Stomach (tissue), 9 donors: ENCODE measurements around the gene SMURF1. TPM values are rescaled to one million over a fixed set of nuclear protein-coding genes. Genes with fewer than 3 reads are reported as not detected.

Source experiments
- DNase-seq, 2 donors: peaks; one replicate each; pipeline versions ENCODE4 v3.0.0 to v3.0.0-alpha.2; 2013 to 2019
- H3K27ac ChIP-seq, 5 donors: fragments of 200-600 bp in 4 of 5; sonication (generic) in 4 of 5; one replicate each; pipeline ENCODE4 v1.5.1; 2013 to 2019; ENCODE audit warnings: mild to moderate bottlenecking in 1 of 5, moderate library complexity in 1 of 5
- H3K27me3 ChIP-seq, 3 donors: fragments of 200-600 bp; sonication (generic); one replicate each; pipeline ENCODE4 v1.5.1; 2017 to 2019; ENCODE audit warnings: mixed run types in 1 of 3
- H3K36me3 ChIP-seq, 4 donors: fragments of 200-600 bp; sonication (generic); 1 replicate in 3 of 4; 2 replicates in 1 of 4; pipeline ENCODE4 v1.5.1; 2016 to 2019
- H3K4me1 ChIP-seq, 4 donors: fragments of 200-600 bp; sonication (generic); one replicate each; pipeline ENCODE4 v1.5.1; 2016 to 2019
- H3K4me3 ChIP-seq, 4 donors: fragments of 200-600 bp; sonication (generic) in 3 of 4; one replicate each; pipeline ENCODE4 v1.5.1; 2016 to 2019; ENCODE audit warnings: mild to moderate bottlenecking in 1 of 4
- H3K9me3 ChIP-seq, 4 donors: fragments of 200-600 bp; sonication (generic); one replicate each; pipeline ENCODE4 v1.5.1; 2016 to 2019
- EP300 ChIP-seq: sonication (generic); formaldehyde crosslinking; IDR thresholded peaks from one replicate; pipeline ENCODE4 v1.6.1; 2017; ENCODE audit warnings: antibody characterized with exemption
- POLR2A ChIP-seq, 4 donors: fragments of 450-650 bp; IDR thresholded peaks; one replicate each; pipeline ENCODE4 v1.6.1; 2016; ENCODE audit warnings: antibody characterized with exemption in 4 of 4, control low read depth in 2 of 4, mild to moderate bottlenecking in 1 of 4, moderate library complexity in 1 of 4
- POLR2AphosphoS5 ChIP-seq, 3 donors: sonication (generic); formaldehyde crosslinking; IDR thresholded peaks; one replicate each; pipeline ENCODE4 v1.6.1; 2016; ENCODE audit warnings: antibody characterized with exemption in 3 of 3
- WGBS, 5 donors: extraction: QIAGEN DNeasy Blood & Tissue Kit in 3 of 5; methylation state at CpG; one replicate each; pipeline versions ENCODE4 v1.1.5 to v1.1.7; 2013 to 2018; 5-methylcytosine and 5-hydroxymethylcytosine counted together
- intact Hi-C: fragments of 100-400 bp; cut with DNase I; formaldehyde crosslinking; loops from one replicate; pipeline ENCODE4 v1.15.1; 2023; ENCODE audit warnings: low total_unique reads
- polyA plus RNA-seq, 3 donors: library from polyadenylated mRNA; stranded (reverse); fragments of 200-250 nt; gene quantifications; one replicate each; pipeline ENCODE4 v1.2.3, GENCODE V29; 2013
- total RNA-seq, 5 donors: library from RNA; depleted of rRNA; stranded (reverse); fragments of >200 nt; gene quantifications; one replicate each; pipeline versions ENCODE4 v1.1.0 to v1.2.3, GENCODE V29; 2014 to 2016
- TF ChIP-seq, protein P1 (sequence below), 7 experiments: fragments of 450-650 bp in 4 of 7; fragments of 200-600 bp in 3 of 7; sonication (generic) in 3 of 7; IDR thresholded peaks; one replicate each; pipeline ENCODE4 v1.5.1; 2016 to 2019; ENCODE audit warnings: antibody characterized with exemption in 7 of 7, control low read depth in 2 of 7, mild to moderate bottlenecking in 1 of 7
- donor health status: healthy with polysubstance abuse.
- donor health status: Bipolar disorder and iron deficiency.
- donor health status: healthy.

Gene SMURF1
- total and polyA plus RNA-seq, 8 donors, result 8.0 to 46.8 (median 31.8) TPM

DNA sequence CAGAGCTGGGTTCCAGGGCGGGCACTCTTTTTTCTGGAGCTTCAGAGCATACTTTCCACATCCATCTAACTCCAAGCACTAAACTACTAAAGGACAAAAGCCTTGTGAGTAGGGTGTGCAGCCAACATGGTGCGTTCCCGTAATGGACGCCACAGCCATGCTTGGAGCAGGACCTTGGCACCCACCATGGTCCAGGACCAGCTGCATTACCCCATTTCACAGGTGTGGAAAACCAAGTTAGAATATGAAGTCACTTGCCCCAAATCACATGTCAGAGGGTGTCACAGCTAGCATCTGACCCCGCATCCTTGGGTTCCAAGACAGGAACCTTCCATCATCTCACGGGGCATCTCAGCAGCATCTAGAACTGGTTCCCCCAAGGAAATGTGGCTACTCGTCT is 112.4 kb downstream of the SMURF1 start:
- peaks cover 0 to 7% (median 0%) of the 10 kb centered on the region in 4 donors for H3K4me1 ChIP-seq
- no peak overlapping the region for H3K4me3 ChIP-seq
- peaks cover 87 to 95% (median 95%) of the 10 kb centered on the region in 4 donors for H3K36me3 ChIP-seq
- peak overlapping the region in 4 of 5 donors; percentile 9 to 64 (median 24) for H3K27ac ChIP-seq
- H3K27me3 ChIP-seq, result no peaks in the 10 kb centered on the region
- WGBS, 5 donors, result 91 to 96% (median 92%) methylated on average over 7 of the region's 7 CpGs
- intact Hi-C loops, result loop anchor here (10.0 kb wide), 2 partner anchors 113 to 203 kb away; partner anchors contain the start of gene SMURF1
- TF ChIP-seq, protein P1, sequence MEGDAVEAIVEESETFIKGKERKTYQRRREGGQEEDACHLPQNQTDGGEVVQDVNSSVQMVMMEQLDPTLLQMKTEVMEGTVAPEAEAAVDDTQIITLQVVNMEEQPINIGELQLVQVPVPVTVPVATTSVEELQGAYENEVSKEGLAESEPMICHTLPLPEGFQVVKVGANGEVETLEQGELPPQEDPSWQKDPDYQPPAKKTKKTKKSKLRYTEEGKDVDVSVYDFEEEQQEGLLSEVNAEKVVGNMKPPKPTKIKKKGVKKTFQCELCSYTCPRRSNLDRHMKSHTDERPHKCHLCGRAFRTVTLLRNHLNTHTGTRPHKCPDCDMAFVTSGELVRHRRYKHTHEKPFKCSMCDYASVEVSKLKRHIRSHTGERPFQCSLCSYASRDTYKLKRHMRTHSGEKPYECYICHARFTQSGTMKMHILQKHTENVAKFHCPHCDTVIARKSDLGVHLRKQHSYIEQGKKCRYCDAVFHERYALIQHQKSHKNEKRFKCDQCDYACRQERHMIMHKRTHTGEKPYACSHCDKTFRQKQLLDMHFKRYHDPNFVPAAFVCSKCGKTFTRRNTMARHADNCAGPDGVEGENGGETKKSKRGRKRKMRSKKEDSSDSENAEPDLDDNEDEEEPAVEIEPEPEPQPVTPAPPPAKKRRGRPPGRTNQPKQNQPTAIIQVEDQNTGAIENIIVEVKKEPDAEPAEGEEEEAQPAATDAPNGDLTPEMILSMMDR (IDR thresholded peaks at IDR 0.05), result no peak
- TF ChIP-seq EP300 (no peak), POLR2A (IDR thresholded peaks at IDR 0.05) (no peak), POLR2AphosphoS5 (IDR thresholded peaks at IDR 0.05) (no peak)
- peaks cover 0 to 6% (median 0%) of the 10 kb centered on the region in 4 donors for H3K9me3 ChIP-seq
- no peak for DNase-seq

DNA sequence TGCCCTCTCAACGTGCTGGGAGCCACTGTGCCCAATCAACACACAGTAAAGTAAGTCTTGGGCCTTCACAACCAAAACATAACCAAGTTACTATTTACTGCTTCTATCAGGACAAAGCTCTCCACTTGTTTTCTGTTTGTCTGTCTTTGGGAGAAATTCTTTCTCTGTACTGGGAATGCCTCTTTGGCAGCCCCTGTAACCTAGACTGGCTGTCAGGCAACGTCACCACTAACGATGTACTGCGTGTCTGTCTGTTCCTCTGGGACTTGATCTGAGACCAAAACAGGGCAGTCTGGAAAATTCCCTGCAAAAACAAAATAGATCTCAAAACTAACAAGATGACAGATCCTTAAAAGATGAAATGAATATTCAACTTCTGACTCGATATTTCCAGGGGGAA is 113.0 kb downstream of the SMURF1 start:
- DNase-seq, result no peak
- H3K27me3 ChIP-seq, result no peaks in the 10 kb centered on the region
- H3K27ac ChIP-seq, result peak overlapping the region in 4 of 5 donors; percentile 45 to 64 (median 50)
- TF ChIP-seq, protein P1 (IDR thresholded peaks at IDR 0.05), result no peak
- TF ChIP-seq POLR2AphosphoS5 (IDR thresholded peaks at IDR 0.05) (no peak), POLR2A (IDR thresholded peaks at IDR 0.05) (no peak), EP300 (no peak)
- intact Hi-C loops, result loop anchor here (10.0 kb wide), 2 partner anchors 114 to 204 kb away; partner anchors contain the start of gene SMURF1
- no peak overlapping the region for H3K4me3 ChIP-seq
- H3K36me3 ChIP-seq, result peaks cover 81 to 90% (median 89%) of the 10 kb centered on the region in 4 donors
- 78 to 91% (median 86%) methylated on average over 5 of the region's 5 CpGs for WGBS, 5 donors
- H3K4me1 ChIP-seq, result peaks cover 0 to 7% (median 0%) of the 10 kb centered on the region in 4 donors
- peaks cover 0 to 6% (median 0%) of the 10 kb centered on the region in 4 donors for H3K9me3 ChIP-seq

DNA sequence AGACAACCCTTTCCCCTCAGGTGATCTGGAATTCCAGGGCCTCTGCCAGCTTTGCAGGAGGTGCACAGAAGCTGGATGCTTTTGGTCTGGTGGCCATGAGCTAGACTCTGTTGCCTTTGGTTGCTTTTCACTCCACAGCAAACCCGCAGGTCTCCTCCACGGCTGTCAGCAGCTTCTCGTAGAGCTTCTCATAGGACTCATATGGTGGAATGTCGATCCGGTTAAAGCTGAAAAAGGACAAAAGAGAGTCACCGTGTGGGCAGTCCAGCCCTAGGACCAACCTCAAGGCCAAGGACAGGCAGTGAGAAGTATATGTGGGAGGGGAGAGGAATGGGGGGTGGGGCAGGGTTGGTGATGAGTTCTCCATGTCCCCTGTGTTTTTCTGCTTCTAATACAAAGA is 113.5 kb downstream of the SMURF1 start:
- peaks cover 0 to 7% (median 0%) of the 10 kb centered on the region in 4 donors for H3K4me1 ChIP-seq
- intact Hi-C loops, result loop anchor here (10.0 kb wide), 2 partner anchors 114 to 204 kb away; partner anchors contain the start of gene SMURF1
- no peak overlapping the region for H3K4me3 ChIP-seq

More for the DNA sequence above, 113.5 kb downstream of the SMURF1 start:
- Histone ChIP-seq H3K27ac (peak overlapping the region in 4 of 5 donors; percentile 45 to 64 (median 50)), H3K27me3 (no peaks in the 10 kb centered on the region), H3K9me3 (peaks cover 0 to 6% (median 0%) of the 10 kb centered on the region in 4 donors), H3K36me3 (peaks cover 76 to 85% (median 84%) of the 10 kb centered on the region in 4 donors)
- no peak for DNase-seq
- 90 to 99% (median 97%) methylated on average over 6 of the region's 6 CpGs for WGBS, 5 donors
- TF ChIP-seq EP300, result no peak
- no peak for TF ChIP-seq POLR2A (IDR thresholded peaks at IDR 0.05)
- TF ChIP-seq, protein P1 (IDR thresholded peaks at IDR 0.05), result no peak
- no peak for TF ChIP-seq POLR2AphosphoS5 (IDR thresholded peaks at IDR 0.05)
